PC-9 (cell line): ENCODE measurements around the gene PTTG1IP. TPM values are rescaled to one million over a fixed set of nuclear protein-coding genes. Genes with fewer than 3 reads are reported as not detected.
A peak's percentile ranks its signal among the peaks of the same experiment; 100 is the strongest.

ENCODE experiments used
- BruUV-seq: library from RNA; stranded (reverse); fragments of 400-500 nt; replicated peaks from 2 replicates; lab custom pipeline; 2021; lab: Mats Ljungman, UMichigan
- CTCF ChIA-PET: fragments of 300-600 bp; sonication (Branson Sonifier 250); formaldehyde crosslinking; loops from one replicate; lab custom pipeline; 2022; ENCODE audit warnings: antibody characterized with exemption; lab: Charles Lee
- POLR2A ChIA-PET: fragments of 300-600 bp; sonication (Branson Sonifier 250); formaldehyde crosslinking; loops from one replicate; lab custom pipeline; 2022; ENCODE audit warnings: antibody characterized with exemption; ENCODE audit not compliant: unreplicated experiment; lab: Charles Lee
- DNase-seq, 2 experiments: peaks; one replicate each; pipeline versions ENCODE4 v3.0.0 to v3.0.0-alpha.2; 2015 to 2022; ENCODE audit warnings: mixed read lengths in 1 of 2
- H2AFZ ChIP-seq: fragments of 200-600 bp; sonication (generic); 2 replicates; pipeline ENCODE4 v1.8.1; 2017; ENCODE audit warnings: antibody characterized with exemption
- H3F3A ChIP-seq: fragments of 200-600 bp; sonication (generic); 2 replicates; pipeline ENCODE4 v1.8.1; 2017; ENCODE audit warnings: antibody characterized with exemption, mild to moderate bottlenecking, low read depth; ENCODE audit not compliant: insufficient read depth
- H3K27ac ChIP-seq: fragments of 200-600 bp; sonication (generic); 2 replicates; pipeline ENCODE4 v1.6.1; 2016; ENCODE audit warnings: mixed run types
- H3K27me3 ChIP-seq: fragments of 200-600 bp; sonication (generic); 2 replicates; pipeline ENCODE4 v1.6.1; 2016; ENCODE audit warnings: low read depth, mixed run types; ENCODE audit not compliant: insufficient read depth
- H3K36me3 ChIP-seq: fragments of 200-600 bp; sonication (generic); 2 replicates; pipeline ENCODE4 v1.6.1; 2016; ENCODE audit warnings: low read depth, mixed run types
- H3K4me1 ChIP-seq: fragments of 200-600 bp; sonication (generic); replicated peaks from 2 replicates; pipeline ENCODE4 v1.6.1; 2016; ENCODE audit warnings: mixed run types; ENCODE audit not compliant: insufficient read depth
- H3K4me2 ChIP-seq: fragments of 200-600 bp; sonication (generic); 2 replicates; pipeline ENCODE4 v1.6.1; 2017; ENCODE audit warnings: mixed run types
- H3K4me3 ChIP-seq: fragments of 200-600 bp; sonication (generic); 2 replicates; pipeline ENCODE4 v1.6.1; 2016; ENCODE audit warnings: mixed run types
- H3K79me2 ChIP-seq: fragments of 200-600 bp; sonication (generic); 2 replicates; pipeline ENCODE4 v1.6.1; 2017; ENCODE audit warnings: low read depth, mixed run types
- H3K9me2 ChIP-seq: fragments of 200-600 bp; sonication (generic); 2 replicates; pipeline ENCODE4 v1.8.1; 2017; ENCODE audit warnings: mild to moderate bottlenecking; ENCODE audit not compliant: insufficient read depth
- H3K9me3 ChIP-seq: fragments of 200-600 bp; sonication (generic); 2 replicates; pipeline ENCODE4 v1.8.1; 2016; ENCODE audit warnings: low read depth; ENCODE audit not compliant: insufficient read depth
- H4K20me1 ChIP-seq: fragments of 200-600 bp; sonication (generic); 2 replicates; pipeline ENCODE4 v1.8.1; 2017; ENCODE audit not compliant: insufficient read depth
- CTCF ChIP-seq: fragments of 200-600 bp; sonication (generic); conservative IDR thresholded peaks from 2 replicates; pipeline ENCODE4 v1.6.1; 2017; ENCODE audit warnings: mixed run types, antibody characterized with exemption, mild to moderate bottlenecking, moderate library complexity
- EZH2 ChIP-seq: fragments of 200-600 bp; sonication (generic); IDR thresholded peaks from 2 replicates; pipeline ENCODE4 v1.8.0; 2017; ENCODE audit warnings: antibody characterized with exemption, low read depth
- intact Hi-C: fragments of 100-400 bp; cut with micrococcal nuclease; formaldehyde crosslinking; loops from one replicate; pipeline ENCODE4 v1.10.0; 2022; ENCODE audit not compliant: unreplicated experiment
- total RNA-seq: library from RNA; stranded (reverse); gene quantifications from 2 replicates; pipeline ENCODE4 v1.2.3, GENCODE V29; 2021

Gene PTTG1IP
- total RNA-seq, 1 experiment from 2014 or later, result 174 TPM

- Histone ChIP-seq H3K4me3 (no peak overlapping the region), H3K27me3 (no peaks in the 10 kb centered on the region), H3K9me2 (no peaks in the 10 kb centered on the region), H3F3A (peaks cover 13% of the 10 kb centered on the region; the same call in 1 of the 2 replicates), H3K9me3 (no peaks in the 10 kb centered on the region), H4K20me1 (peaks cover 5% of the 10 kb centered on the region; the same call in 1 of the 2 replicates), H3K4me2 (no peak overlapping the region), H3K4me1 (peaks cover 9% of the 10 kb centered on the region), H3K27ac (no peak overlapping the region), H3K79me2 (peaks cover 24% of the 10 kb centered on the region), H3K36me3 (no peaks in the 10 kb centered on the region), H2AFZ (no peak overlapping the region)
- no TSS peak for BruUV-seq
- intact Hi-C loops, result loop anchor here (5.0 kb wide), 2 partner anchors 123 to 323 kb away; no protein-coding TSS in a partner anchor
- ChIA-PET POLR2A (no interaction called here), CTCF (interaction anchor here (0.6 kb wide), 1 partner anchor 1022 kb away, joined by 3 read pairs; no protein-coding TSS in a partner anchor)
- TF ChIP-seq CTCF (no peak), EZH2 (no peak)
- DNase-seq, result no peak
Measured at GRCh38 chr21:44804762-44805161, 68.7 kb downstream of the PTTG1IP start.

GRCh38 chr21:44803651-44804050 lies 69.8 kb downstream of the PTTG1IP start:
- H3K4me2 ChIP-seq, result no peak overlapping the region
- H3K4me3 ChIP-seq, result no peak overlapping the region
- 0 out of 2 replicates have a peak, but pooled peaks cover 6% of the 10 kb centered on the region for H3K36me3 ChIP-seq
- H4K20me1 ChIP-seq, result peaks cover 10% of the 10 kb centered on the region
- POLR2A ChIA-PET, result no interaction called here
- DNase-seq, result no peak
- H3K9me2 ChIP-seq, result no peaks in the 10 kb centered on the region
- H3K9me3 ChIP-seq, result no peaks in the 10 kb centered on the region
- H3K27ac ChIP-seq, result no peak overlapping the region
- TF ChIP-seq CTCF, result no peak
- H3F3A ChIP-seq, result peaks cover 13% of the 10 kb centered on the region; the same call in 1 of the 2 replicates
- H2AFZ ChIP-seq, result no peak overlapping the region
- no peaks in the 10 kb centered on the region for H3K27me3 ChIP-seq
- H3K4me1 ChIP-seq, result peaks cover 11% of the 10 kb centered on the region
- peaks cover 35% of the 10 kb centered on the region for H3K79me2 ChIP-seq
- intact Hi-C loops, result loop anchor here (5.0 kb wide), 2 partner anchors 124 to 324 kb away; no protein-coding TSS in a partner anchor
- CTCF ChIA-PET, result no interaction called here
- BruUV-seq, result no TSS peak

DNA sequence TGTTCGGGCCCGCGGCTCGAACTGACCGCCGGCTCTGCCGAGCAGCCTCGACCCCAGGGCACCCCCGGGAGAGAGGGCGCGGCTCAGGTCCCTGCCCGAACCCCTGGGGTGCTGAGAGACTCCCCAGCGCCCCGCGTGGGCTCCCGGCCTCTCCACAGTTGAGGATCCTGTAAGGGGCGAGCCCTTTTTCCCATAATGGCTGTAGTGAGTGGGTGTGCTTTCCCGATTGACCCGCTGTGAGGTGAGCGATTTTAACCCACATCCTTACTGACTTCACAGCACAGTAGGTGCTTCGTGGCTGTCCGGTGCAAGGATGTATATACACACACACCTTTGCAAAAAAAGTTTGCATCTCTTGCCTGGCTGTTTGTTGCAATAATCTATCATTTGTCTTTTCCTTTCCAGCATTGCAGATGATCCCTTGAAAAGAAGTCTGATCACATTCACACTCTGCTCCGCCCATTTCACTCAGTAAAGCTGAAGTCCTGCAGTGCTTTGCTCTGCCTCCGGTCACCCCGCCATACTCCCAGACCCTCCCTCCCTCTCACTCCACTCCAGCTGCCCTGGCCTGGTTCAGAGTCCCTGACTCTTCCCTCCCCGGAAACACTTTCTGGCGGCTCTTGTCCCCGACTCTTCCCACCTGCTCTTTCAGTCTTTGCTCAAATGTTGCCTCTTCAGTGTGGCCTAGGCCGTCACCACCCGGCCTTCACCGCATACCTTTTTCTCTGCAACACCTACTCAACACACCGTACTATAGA lies 70.9 kb downstream of the PTTG1IP start:
- peaks cover 46% of the 10 kb centered on the region for H3K79me2 ChIP-seq
- peak overlapping the region; percentile 88 for H3K4me3 ChIP-seq
- peaks cover 15% of the 10 kb centered on the region for H4K20me1 ChIP-seq
- ChIA-PET POLR2A (no interaction called here), CTCF (interaction anchor here (1.2 kb wide), 1 partner anchor 126 kb away, joined by 3 read pairs; no protein-coding TSS in a partner anchor)
- peak overlapping the region; percentile 96 for H3K4me2 ChIP-seq
- intact Hi-C loops, result loop anchor here (5.0 kb wide), 2 partner anchors 125 to 325 kb away; no protein-coding TSS in a partner anchor
- H3K27me3 ChIP-seq, result no peaks in the 10 kb centered on the region
- H3K9me3 ChIP-seq, result no peaks in the 10 kb centered on the region
- no peaks in the 10 kb centered on the region for H3K9me2 ChIP-seq
- H3K36me3 ChIP-seq, result 0 out of 2 replicates have a peak, but pooled peaks cover 7% of the 10 kb centered on the region
- peak in 1 of 2 experiments; percentile 40 for DNase-seq
- H3K4me1 ChIP-seq, result peaks cover 11% of the 10 kb centered on the region
- BruUV-seq, result TSS peak; percentile 57
- H3F3A ChIP-seq, result peaks cover 13% of the 10 kb centered on the region; the same call in 1 of the 2 replicates
- TF ChIP-seq CTCF (no peak), EZH2 (no peak)
- H2AFZ ChIP-seq, result peak overlapping the region; percentile 93
- H3K27ac ChIP-seq, result no peak overlapping the region
